Activated naive CD4-positive, alpha-beta T cell (primary cell): ENCODE measurements around the gene LILRA2.
"Not testable (repeated sequence)": the region's sequence is repeated elsewhere in the genome, so short reads cannot be mapped to it uniquely, and the experiment has no call there.

Source experiments
- DNase-seq, 4 experiments: peaks; one replicate each; lab custom pipeline; 2025; lab: John Stamatoyannopoulos, UW

Gene LILRA2

GRCh38 chr19:54609356-54609791, 35.8 kb downstream of the LILRA2 start:
- DNase-seq: no peak

DNA sequence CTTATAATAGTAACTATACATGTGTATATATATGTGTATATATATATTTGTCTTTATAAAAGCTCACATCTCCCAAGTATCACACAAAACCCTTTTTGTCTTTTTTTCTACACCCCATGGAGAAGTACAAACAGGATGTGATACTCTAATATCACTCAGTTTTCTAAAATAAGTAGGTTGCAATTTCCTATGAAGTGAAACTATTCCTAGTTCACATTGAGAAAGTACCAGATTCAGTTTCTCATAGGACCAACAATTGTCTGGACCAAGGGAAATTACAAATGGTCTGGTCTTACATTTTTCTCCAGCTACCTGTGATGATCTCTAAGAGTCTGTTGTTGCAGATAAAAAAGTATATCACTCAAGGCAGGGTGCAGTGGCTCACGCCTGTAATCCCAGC, 38.8 kb downstream of the LILRA2 start:
- DNase-seq: no peak

- DNase-seq: no peak
These were observed 41.1 kb downstream of the LILRA2 start for GRCh38 chr19:54614726-54615125.

GRCh38 chr19:54616057-54616456, 42.5 kb downstream of the LILRA2 start:
- no peak for DNase-seq

- no peak for DNase-seq
These were observed 43.4 kb downstream of the LILRA2 start for GRCh38 chr19:54616821-54617560.

DNA sequence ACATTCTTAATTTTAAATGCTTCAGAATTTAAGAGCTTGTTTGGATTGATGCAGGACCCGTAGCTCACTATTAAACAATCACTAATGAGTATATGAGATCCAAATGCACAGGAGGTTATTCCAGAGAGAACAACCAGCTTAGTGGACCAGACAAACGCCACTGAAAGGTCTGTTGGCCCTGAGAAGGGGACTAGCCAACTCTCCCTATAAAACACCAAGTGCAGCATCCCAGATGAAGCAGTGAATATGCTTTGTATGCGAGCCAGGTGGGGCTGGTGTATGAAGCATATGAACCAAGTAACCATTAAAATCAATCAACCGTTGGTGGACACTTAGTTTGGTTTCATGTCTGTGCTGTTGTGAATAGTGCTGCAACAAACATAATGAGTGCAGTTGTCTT, 46.9 kb downstream of the LILRA2 start:
- DNase-seq: no peak

GRCh38 chr19:54622431-54622830, 48.8 kb downstream of the LILRA2 start:
- no peak for DNase-seq

DNA sequence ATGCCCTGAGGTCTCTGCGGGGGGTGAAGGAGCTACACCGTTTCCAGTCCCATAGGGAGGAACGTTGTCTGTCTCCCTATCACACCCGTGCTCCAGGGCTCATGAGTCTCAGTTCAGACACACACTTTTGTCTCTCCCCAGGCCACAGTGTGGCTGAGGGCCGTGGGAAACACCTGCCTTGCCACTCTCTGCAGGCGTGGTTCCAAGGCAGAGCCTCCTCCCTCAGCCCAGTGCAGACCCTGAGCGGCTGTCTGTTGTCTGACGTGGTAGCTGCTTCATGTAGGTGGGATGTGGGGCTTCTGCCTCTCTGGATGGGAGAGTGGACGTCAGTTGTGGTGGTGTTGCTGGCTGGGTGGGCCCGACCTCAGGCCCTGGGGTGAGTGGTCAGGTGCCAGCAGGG, 50.6 kb downstream of the LILRA2 start:
- DNase-seq: not testable (repeated sequence)

DNA sequence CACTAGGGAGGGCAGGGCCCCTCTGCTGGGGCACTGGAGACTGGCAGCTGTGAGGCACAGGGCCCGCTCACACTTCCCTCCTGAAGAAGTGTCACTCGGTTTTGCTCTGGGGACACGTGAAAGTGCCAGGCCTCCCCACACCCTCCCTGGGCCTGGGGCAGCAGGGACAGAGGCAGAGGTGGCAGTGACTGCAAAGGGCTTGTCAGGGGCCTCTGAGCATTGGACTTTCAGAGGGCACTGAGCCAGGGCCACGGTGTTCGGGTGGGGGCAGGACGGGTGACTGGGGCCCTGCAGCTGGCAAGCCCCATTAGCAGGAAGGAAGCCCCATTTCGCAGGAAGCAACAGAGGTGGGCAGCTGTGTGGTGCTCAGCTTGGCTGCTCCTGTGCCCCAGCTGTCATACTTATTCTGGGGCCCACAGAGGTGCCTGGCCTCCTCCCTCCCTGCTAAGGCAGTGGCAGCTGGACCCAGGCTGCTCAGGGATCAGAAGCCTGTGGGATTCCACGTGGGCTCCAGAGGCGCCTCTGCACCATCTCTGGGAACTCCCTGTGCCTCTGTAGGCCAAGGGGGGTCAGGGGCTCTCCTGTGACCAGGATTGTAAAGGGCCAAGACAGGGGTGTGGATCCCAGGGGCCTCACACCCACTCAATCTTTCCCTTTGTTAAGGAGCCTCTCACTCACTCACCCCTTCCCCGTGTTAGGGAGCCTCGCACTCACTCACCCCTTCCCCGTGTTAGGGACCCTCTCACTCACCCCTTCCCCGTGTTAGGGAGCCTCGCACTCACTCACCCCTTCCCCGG, 51.5 kb downstream of the LILRA2 start:
- not testable (repeated sequence) for DNase-seq

GRCh38 chr19:54626757-54627156, 53.2 kb downstream of the LILRA2 start:
- DNase-seq: no peak

GRCh38 chr19:54627912-54628311, 54.3 kb downstream of the LILRA2 start:
- not testable (repeated sequence) for DNase-seq

DNA sequence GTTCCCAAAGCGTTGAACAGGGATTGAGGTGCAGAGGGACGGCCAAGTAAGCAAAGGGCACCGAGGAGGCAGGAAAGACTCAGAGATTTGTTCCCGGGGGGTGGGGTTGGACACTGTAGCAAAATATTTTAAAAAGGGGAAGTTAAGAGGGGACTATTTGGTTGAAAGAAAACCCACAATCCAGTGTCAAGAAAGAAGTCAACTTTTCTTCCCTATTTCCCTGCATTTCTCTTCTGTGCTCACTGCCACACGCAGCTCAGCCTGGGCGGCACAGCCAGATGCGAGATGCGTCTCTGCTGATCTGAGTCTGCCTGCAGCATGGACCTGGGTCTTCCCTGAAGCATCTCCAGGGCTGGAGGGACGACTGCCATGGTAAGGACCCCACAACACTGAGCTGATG, 56.7 kb downstream of the LILRA2 start, which contains the start of gene LILRB1:
TSS of gene LILRB1 (plus strand) at position 223 of the 400 bp plus-strand sequence. CDS start 590 bp downstream, outside the sequence.
- not testable (repeated sequence) for DNase-seq

DNA sequence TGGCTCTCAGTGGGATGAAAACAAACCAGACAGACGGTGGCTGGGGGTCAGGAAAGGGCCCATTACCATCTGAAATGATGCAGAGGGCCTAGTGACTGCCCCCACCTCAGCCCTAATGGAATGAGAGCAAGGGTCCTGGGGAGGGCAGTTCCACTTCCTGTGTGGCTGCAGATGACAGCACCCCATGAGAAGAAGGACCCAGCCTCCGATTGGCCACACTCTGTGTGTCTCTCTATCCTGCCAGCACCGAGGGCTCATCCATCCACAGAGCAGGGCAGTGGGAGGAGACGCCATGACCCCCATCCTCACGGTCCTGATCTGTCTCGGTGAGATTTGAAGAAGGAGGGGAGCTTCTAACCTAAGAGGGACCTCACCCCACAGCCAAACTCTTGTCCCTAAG, 57.2 kb downstream of the LILRA2 start:
- no peak for DNase-seq

- not testable (repeated sequence) for DNase-seq
These were observed 58.1 kb downstream of the LILRA2 start for GRCh38 chr19:54631489-54632337.

DNA sequence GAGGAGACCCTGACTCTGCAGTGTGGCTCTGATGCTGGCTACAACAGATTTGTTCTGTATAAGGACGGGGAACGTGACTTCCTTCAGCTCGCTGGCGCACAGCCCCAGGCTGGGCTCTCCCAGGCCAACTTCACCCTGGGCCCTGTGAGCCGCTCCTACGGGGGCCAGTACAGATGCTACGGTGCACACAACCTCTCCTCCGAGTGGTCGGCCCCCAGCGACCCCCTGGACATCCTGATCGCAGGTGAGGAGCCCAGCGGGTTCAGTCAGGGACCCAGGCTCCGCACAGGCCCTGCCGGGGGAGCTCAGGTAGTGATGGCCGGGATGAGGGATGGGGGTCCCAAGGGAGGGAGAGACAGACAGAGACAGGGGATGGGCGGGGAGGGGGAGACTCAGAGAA, 58.9 kb downstream of the LILRA2 start:
- DNase-seq: not testable (repeated sequence)

DNA sequence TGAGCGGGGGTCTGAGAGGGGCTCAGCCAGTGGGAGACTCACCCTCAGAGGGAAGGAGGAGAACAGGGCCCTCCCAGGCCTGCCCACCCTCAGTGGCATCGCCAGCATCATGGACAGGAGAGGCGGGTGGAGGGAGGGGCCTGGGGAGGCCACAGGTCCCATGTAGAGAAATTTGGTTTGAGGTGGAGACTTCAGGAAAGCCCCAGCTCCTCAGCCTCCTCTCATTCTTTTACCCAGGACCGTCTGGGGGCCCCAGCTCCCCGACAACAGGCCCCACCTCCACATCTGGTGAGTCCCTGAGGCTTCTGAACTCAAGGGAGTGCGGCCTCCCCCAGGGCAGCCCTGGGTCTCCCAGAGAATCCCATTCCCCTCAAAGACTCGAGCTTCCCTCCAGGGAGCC, 59.8 kb downstream of the LILRA2 start:
- no peak for DNase-seq

DNA sequence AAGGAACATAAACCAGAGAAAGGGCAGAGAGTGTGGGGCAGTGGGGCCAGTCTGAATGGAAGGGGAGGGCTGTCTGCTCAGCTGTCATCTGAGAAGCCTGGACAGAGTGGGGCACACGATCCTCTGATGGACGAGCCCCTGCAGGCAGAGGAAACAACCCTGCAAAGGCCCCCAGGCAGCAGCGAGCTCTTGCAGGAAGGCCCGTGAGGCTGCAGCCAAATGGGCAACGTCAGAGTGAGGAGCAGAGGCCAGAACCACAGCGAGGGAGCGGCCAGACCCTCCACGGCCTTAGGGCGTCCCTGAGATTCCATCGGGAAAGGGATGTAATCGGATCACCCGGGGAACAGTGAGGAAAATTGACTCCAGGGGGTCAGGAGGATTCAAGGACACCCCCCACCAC, 62.5 kb downstream of the LILRA2 start:
- DNase-seq: not testable (repeated sequence)

DNA sequence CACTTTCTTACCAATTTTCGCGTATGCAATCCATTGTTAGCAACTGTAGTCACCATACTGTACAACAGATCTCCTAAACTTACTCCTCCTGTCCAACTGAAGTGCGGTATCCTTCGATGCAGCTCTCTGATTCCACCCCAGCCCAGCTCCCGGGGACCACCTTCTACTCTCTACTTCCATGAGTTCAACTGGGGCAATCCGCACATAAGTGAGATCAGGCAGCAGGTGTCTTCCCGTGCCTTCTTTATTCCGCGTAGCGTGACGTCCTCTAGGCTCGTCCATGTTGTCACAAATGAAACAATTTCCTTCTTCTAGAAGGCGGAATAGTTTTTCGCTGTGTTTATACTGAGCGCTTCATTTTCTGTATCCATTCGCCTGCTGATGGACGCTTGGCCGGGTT, 65.1 kb downstream of the LILRA2 start:
- DNase-seq: no peak
